ENCODE results near the gene PIAS1.

GRCh38 chr15:68195336-68196112 lies 141.4 kb downstream of the PIAS1 start:
- no peak for TF ChIP-seq REST (IDR thresholded peaks at IDR 0.05; ENCODE audit: low read depth)
- TF ChIP-seq YY1 (IDR thresholded peaks at IDR 0.05; ENCODE audit: low read depth): no peak
- no peak for TF ChIP-seq USF1 (IDR thresholded peaks at IDR 0.05)
- TF ChIP-seq EP300 (IDR thresholded peaks at IDR 0.05; ENCODE audit: borderline replicate concordance): no peak
- TF ChIP-seq MAX (IDR thresholded peaks at IDR 0.05): no peak
- TF ChIP-seq RAD21 (IDR thresholded peaks at IDR 0.05; ENCODE audit: low read depth): no peak
- no peak for TF ChIP-seq TEAD4 (IDR thresholded peaks at IDR 0.05)
- TF ChIP-seq EGR1 (IDR thresholded peaks at IDR 0.05): no peak
- no peak for TF ChIP-seq CEBPB (IDR thresholded peaks at IDR 0.05)
- no peak for TF ChIP-seq TAF1 (IDR thresholded peaks at IDR 0.05; ENCODE audit: low read depth)
- no peak for TF ChIP-seq FOXM1 (IDR thresholded peaks at IDR 0.05; ENCODE audit: borderline replicate concordance, low read depth)
- no peak for TF ChIP-seq NFIC (IDR thresholded peaks at IDR 0.05)
